Fibroblast of peridontal ligament (primary cell): Measurements from ENCODE around the gene ERCC8.
"Not testable (repeated sequence)": the region's sequence is repeated elsewhere in the genome, so short reads cannot be mapped to it uniquely, and the experiment has no call there.

Experiments
- DNase-seq: peaks from one replicate; pipeline ENCODE4 v3.0.0-alpha.2; 2010; ENCODE audit errors: extremely low read depth

The ERCC8 gene

DNA sequence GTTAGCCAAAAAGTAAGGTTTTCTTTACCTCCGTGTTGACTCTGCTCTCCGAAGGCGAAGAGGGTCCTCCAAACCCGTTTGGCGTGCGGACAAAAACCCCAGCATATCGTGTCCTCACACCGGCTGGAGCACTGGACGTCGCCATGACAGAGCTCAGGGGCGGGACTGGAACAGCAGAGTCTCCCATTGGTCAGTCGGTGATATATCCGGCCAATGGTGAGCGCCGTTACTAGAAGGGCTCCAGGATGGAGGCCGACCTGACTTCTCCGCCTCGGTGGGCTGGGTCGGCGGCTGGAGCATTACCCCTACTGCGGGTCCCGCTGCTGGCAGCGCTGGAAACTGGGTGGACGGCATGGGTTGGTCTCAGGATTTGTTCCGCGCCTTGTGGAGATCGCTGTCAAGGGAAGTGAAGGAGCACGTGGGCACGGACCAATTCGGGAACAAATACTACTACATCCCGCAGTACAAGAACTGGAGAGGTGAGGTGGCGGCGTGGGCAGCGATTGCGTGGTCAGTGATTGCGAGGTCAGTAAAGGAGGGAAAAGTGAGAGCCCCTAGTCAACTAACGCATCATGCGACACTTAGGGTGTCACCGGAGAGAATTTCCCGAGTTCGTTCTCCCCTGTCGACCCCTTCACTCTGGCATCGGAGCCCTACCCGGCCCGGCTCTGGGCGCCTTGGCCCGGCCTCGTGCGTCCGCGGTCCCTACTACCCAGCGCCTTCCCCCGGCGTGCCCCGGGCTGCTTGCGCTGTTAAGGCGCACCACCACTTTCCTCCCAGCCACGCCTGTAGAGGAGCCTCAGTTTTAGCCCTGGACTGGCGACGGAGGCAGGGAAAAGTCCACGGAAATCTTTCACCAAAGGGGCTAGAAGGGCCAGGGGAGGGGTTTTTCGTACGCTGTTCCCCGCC, at the start of gene ERCC8, which contains the start of gene NDUFAF2:
Gene ERCC8, minus strand, starts transcription at position 167 of the 909 bp plus-strand sequence. Its CDS starts 62 bp downstream, at position 105.
Gene NDUFAF2, plus strand, starts transcription at position 302 of the 909 bp plus-strand sequence. Its CDS starts 51 bp downstream, at position 353.
- DNase-seq = peak; percentile 89

DNA sequence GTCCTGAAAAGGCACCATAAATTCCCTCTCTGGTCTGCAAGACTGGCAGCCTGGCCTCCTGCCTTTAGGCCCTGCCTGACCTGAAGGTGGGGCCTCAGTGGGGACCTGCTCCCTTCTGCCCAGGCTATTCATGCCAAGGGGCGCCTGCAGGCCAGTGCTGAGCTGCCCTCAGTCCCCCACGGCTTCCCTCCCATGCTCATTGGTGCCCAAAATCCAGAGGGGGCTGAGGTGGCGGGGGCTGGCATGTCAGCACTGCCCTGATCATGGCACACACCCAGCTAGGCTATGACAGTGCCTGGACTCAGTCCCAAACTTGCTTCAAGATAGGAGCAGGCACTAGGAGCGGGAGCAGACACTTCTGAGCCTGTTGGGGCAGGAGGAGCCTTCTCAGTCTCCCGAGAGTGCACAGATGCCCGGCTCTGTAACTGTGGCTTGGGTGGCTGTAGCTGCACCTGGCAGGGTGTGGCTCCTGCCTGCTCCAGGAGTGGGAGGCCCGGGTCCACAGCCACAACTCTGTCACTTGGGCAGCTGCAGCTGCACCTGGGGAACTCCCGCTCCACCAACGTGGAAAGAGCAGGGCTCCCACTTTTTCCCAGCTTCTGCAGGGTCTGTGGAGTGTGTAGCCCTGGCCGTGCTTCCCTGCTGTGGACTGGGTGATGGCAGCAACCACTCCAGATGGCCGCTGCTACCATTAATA, 49.2 kb upstream of the ERCC8 start:
- no peak for DNase-seq

GRCh38 chr5:60993425-60993824, 48.6 kb upstream of the ERCC8 start:
- DNase-seq = no peak

DNA sequence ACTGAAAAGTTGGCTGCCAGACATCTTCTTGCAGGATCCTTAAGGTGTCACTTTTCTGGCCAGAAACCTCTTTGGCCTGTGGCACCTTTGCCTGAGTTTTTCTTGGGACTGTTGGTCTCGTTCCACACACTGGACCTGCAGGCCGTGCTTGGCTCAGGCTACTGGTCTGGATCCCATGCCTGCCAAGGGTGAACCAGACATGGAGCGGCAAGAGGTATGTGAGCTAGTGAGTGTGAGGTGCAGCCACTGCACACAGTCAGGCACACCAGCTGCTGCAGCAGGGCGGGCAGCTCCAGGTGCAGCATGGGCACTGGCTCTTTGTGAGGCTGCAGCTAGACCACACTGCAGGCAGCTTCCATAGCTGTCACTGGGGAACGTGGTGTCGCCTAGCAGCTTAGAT, 48.0 kb upstream of the ERCC8 start:
- DNase-seq = no peak

DNA sequence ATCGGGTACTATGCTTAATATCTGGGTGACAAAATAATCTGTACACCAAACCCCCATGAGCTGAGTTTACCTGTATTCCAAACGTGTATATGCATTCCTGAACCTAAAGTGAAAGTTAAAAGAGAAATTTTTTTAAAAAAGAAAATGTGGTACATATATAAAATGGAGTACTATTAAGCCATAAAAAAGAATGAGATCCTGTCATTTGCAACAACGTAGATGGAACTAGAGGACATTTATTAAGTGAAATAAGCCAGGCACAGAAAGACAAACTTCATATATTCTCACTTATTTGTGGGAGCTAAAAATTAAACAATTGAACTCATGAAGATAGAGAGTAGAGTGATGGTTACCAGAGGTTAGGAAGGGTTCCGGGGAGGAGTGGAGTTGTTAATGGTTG, 44.9 kb upstream of the ERCC8 start:
- DNase-seq = no peak

DNA sequence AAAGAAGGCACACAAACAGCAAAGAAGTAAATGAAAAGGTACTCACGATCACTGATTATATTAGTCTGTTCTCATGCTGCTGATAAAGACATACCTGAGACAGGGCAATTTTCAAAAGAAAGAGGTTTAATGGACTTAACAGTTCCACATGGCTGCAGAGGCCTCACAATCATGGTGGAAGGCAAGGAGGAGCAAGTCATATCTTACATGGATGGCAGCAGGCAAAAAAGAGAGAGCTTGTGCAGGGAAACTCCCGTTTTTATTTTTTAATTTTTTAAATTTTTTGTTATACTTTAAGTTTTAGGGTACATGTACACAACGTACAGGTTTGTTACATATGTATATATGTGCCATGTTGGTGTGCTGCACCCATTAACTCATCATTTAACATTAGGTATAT, 37.3 kb upstream of the ERCC8 start:
- DNase-seq = not testable (repeated sequence)

DNA sequence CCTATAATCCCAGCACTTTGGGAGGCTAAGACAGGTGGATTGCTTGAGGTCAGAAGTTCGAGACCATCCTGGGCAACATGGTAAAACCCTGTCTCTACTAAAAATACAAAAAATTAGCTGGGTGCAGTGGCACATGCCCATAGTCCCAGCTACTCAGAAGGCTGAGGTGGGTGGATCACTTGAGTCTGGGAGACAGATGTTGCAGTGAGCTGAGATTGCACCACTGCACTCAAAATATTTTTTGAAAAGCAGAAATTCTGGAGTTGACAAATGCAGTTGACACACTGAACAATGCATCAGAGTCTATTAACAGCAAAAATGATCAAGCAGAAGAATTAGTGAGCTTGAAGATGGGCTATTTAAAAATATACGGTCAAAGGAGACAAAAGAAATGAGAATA, 35.6 kb upstream of the ERCC8 start:
- DNase-seq = no peak

DNA sequence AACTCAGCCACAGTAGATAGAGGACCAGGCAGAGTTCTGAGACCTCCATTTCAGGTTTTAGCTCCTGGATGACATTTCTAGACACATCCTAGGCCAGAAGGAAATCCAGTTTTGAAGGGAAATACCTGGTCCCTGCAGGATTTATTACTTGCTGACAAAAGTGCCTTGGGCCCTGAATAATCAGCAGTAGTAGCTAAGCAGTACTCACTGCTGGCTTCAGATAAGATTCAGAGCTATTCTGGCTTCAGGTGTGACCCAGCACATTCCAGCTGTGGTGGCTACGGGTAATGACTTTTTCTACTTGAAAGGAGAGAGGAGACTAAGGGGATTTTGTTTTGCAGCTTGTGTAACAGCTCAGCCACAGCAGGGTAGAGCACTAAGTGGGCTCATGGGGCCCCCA, 34.1 kb upstream of the ERCC8 start:
- DNase-seq = no peak

GRCh38 chr5:60977956-60978737, 33.3 kb upstream of the ERCC8 start:
- DNase-seq = no peak

- no peak for DNase-seq
Observed at GRCh38 chr5:60972231-60972630, 27.4 kb upstream of the ERCC8 start.

DNA sequence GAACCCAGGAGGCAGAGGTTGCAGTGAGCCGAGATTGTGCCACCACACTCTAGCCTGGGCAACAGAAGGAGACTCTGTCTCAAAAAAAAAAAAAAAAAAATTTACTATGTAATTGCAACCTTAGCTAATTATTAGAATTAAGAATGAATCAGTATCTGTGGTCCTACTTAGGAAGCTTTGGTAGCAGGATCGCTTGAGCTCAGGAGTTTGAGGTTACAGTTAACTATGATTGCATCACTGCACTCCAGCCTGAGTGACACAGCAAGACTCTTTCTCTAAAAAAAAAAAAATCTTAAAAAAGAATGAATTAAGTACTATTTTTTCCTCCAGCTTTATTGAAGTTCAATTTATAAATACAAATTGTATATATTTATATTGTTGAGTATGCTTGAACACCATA, 16.8 kb upstream of the ERCC8 start:
- peak; percentile 67 for DNase-seq

DNA sequence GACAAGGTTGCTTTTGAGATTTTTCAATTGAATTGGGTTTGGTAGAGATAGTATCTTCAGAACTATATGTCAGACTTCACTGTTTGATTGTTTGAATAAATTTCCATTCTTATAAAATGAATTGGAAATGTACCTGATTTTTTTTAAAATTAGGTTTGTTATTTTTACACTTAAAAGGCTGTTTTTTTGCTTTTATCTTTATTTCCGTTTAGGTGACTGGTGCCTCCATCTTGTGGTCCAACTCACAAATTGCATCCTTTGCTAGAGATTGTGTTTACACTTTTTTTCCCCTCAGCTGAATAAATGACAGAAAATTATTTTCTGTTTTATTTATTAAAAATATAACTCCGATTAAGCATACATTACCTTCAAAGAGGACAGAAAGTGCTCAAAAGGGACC, 15.7 kb upstream of the ERCC8 start:
- DNase-seq = peak; percentile 58

DNA sequence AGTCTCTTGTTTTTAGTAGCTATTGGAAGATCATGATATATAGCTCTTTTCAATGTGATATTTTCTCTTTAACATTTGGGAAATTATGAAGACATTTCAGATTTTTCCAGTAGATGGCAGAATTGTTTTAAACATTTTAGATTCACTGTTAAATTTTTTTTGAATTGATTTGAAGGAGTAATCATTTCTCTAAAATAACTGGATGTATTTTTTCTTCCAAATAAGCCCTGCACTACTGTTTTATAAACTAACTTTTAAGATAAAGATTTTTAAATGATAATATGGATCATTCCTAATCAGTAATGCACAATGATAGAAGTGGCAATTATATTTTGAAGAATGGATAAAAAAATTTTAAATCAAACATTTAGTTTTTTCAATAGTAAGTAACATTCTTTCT, 14.3 kb upstream of the ERCC8 start:
- DNase-seq = peak; percentile 76

DNA sequence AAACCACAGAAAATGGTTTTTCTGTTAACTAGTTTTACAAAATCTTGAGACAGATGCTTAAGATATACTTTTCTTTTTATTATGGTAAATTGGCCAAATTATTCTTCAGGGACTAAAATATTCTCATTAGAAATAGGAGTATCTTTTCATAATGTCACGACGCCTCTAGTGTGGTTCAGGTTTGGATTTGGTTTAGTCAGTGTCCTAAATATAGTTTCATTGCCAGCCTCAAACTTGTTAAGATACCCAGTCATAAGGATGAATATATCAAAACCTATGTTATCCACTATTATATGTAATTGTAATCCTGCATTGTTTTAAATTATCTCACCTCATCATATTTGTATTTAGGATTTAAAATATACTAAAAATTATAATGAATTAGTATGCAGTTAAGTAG, 13.8 kb upstream of the ERCC8 start:
- DNase-seq = no peak

GRCh38 chr5:60958088-60958487, 13.2 kb upstream of the ERCC8 start:
- DNase-seq = no peak

DNA sequence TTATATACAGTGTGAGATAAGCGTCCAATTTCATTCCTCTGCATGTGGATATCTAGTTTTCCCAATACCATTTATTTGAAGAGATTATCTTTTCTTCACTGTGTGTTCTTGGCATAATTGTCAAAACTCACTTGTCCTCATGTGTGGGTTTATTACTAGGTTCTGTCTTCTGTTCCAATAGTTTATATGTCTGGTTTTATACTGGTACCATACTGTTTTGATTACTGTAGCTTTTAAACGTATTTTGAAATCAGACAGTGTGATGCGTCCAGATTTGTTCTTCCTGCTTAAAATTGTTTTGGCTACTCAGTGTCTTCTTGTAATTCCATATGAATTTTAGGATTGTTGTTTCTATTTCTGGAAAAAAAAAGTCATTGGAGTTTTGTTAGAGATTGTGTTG, 10.4 kb upstream of the ERCC8 start:
- DNase-seq = no peak

GRCh38 chr5:60948738-60949137, 3.9 kb upstream of the ERCC8 start:
- no peak for DNase-seq

DNA sequence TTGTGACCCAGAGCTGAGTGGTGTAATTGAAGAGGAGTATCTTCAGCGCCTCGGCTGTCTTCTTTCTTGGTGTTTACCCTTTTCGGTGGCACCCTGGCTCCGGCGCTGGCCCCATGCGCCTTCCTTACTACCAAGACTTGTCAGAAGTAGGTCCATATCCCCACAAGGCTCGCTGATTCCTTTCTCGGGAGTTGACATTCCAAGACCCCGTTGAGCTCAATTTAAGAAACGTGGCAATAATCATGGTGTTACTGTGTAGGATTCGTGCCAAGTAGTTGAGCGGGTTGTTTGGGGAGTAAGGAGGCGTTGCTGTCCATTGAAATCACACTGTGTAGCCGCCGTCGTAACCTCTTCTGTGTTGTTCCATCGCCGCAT, 930 bp upstream of the ERCC8 start:
- DNase-seq = peak; percentile 72

- no peak for DNase-seq
Observed at GRCh38 chr5:60943624-60944023, 1.2 kb downstream of the ERCC8 start.

DNA sequence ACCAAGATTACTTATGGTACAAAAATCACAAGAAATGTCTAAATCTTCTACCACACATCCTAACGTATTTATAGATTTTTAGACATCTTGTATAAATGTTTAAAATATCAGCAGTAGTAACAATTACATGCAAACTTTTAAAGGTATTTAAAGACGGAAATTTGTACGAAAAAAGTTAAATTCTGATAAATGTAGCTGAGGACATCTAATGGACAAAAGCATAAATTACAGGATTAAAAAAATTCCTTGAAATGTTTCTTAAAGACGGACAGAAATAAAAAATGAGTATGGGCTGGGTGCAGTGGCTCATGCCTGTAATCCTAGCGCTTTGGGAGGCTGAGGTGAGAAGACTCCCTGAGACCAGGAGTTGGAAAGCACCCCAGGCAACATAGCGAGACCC, 15.8 kb downstream of the ERCC8 start:
- peak; percentile 33 for DNase-seq

DNA sequence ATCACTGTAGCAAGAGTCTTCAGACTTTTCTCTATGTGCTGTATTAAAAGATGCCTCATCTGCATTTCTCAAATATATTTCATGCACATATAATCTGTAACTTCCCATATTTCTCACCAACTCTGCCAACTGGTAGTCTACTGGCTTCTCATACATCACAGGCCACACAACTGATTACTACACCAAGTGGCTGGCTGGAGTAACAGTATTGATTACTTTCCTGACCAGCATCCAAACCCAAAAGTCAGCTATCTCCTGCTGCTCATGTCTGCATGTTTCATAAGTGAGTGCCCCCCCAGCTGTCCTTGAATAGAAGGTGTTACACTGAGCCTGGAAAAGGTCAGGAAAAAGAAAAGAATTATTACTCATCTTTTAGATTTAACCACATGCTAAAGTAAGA, 17.4 kb downstream of the ERCC8 start:
- DNase-seq = no peak

DNA sequence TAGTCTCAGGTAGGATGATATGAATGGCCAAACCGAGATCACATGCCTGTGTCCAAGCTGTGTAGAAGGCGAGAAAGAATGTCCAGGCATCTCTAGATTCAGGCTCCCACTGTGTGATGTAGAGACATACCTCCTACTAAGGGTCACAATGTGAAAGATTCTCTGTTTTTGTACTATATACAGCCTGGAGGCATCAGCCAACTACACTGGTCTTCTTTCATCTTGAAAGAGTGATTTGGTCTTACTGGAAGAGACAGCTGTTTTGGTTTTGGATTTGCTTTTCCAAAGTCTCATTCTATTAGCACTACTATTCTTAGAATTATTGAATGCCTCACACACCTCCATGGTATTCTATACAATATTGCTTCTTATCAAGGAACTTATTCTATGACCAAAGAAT, 26.4 kb downstream of the ERCC8 start:
- no peak for DNase-seq
